COLO829 (cell line): Measurements from ENCODE around the gene USH1C.

Experiments
- DNase-seq: peaks from one replicate; pipeline ENCODE4 v3.0.0; 2012; ENCODE audit warnings: low spot score

The USH1C gene

GRCh38 chr11:17547051-17547577 is 2.9 kb upstream of the USH1C start, which contains the start of gene OTOG:
Gene OTOG (plus strand): TSS chr11:17547259. CDS start chr11:17547373, 114 bp downstream.
- DNase-seq, result no peak

GRCh38 chr11:17546240-17546639 is 2.0 kb upstream of the USH1C start:
- no peak for DNase-seq

GRCh38 chr11:17543574-17544180 is 539 bp downstream of the USH1C start:
- DNase-seq, result no peak

- no peak for DNase-seq
Observed at GRCh38 chr11:17543041-17543440, 1.2 kb downstream of the USH1C start.

- DNase-seq, result no peak
Observed at GRCh38 chr11:17542249-17542648, 2.0 kb downstream of the USH1C start.

- no peak for DNase-seq
Observed at GRCh38 chr11:17541330-17541885, 2.8 kb downstream of the USH1C start.

- DNase-seq, result no peak
Observed at GRCh38 chr11:17540807-17541206, 3.4 kb downstream of the USH1C start.

GRCh38 chr11:17538731-17539130 is 5.5 kb downstream of the USH1C start:
- no peak for DNase-seq

- no peak for DNase-seq
Observed at GRCh38 chr11:17538054-17538453, 6.2 kb downstream of the USH1C start.

GRCh38 chr11:17537261-17537660 is 7.0 kb downstream of the USH1C start:
- DNase-seq, result no peak

- DNase-seq, result no peak
Observed at GRCh38 chr11:17535488-17535887, 8.7 kb downstream of the USH1C start.

- no peak for DNase-seq
Observed at GRCh38 chr11:17533778-17534415, 10.3 kb downstream of the USH1C start.

GRCh38 chr11:17533341-17533740 is 10.9 kb downstream of the USH1C start:
- DNase-seq, result no peak

- no peak for DNase-seq
Observed at GRCh38 chr11:17532784-17533183, 11.4 kb downstream of the USH1C start.

- no peak for DNase-seq
Observed at GRCh38 chr11:17531636-17532113, 12.5 kb downstream of the USH1C start.

- DNase-seq, result no peak
Observed at GRCh38 chr11:17531071-17531600, 13.1 kb downstream of the USH1C start.

GRCh38 chr11:17529844-17530185 is 14.4 kb downstream of the USH1C start:
- DNase-seq, result no peak

GRCh38 chr11:17528906-17529843 is 15.0 kb downstream of the USH1C start:
- no peak for DNase-seq

- peak; percentile 66 for DNase-seq
Observed at GRCh38 chr11:17528181-17528691, 16.0 kb downstream of the USH1C start.

GRCh38 chr11:17527628-17527995 is 16.6 kb downstream of the USH1C start:
- DNase-seq, result no peak

- no peak for DNase-seq
Observed at GRCh38 chr11:17526931-17527627, 17.1 kb downstream of the USH1C start.
